ENCODE measurements around the gene NUP205.

The NUP205 gene

GRCh38 chr7:135550196-135550595, 7.5 kb upstream of the NUP205 start:
- Histone ChIP-seq H3F3A (ENCODE audit: insufficient read depth, low read length) (no peaks in the 10 kb centered on the region), H3K4me1 (ENCODE audit: low read length) (no peaks in the 10 kb centered on the region), H3K4me3 (ENCODE audit: low read length) (no peak overlapping the region), H3K27ac (ENCODE audit: low read length) (no peak overlapping the region), H3K36me3 (replicated peaks; ENCODE audit: insufficient read depth, low read length) (no peaks in the 10 kb centered on the region), H3K9ac (ENCODE audit: low read length) (no peak overlapping the region), H3K9me3 (replicated peaks; ENCODE audit: insufficient read depth, low read length) (no peaks in the 10 kb centered on the region), H2AFZ (ENCODE audit: low read length) (no peak overlapping the region), H3K4me2 (ENCODE audit: low read depth, low read length) (no peak overlapping the region), H3K27me3 (replicated peaks; ENCODE audit: insufficient read depth, low read length) (no peaks in the 10 kb centered on the region), H4K20me1 (ENCODE audit: insufficient read depth, low read length) (no peaks in the 10 kb centered on the region), H3K9me2 (replicated peaks; ENCODE audit: insufficient read depth, low read length) (no peaks in the 10 kb centered on the region), H3K79me2 (ENCODE audit: low read length) (no peaks in the 10 kb centered on the region)
- no peak for TF ChIP-seq EZH2phosphoT487 (IDR thresholded peaks at IDR 0.05; ENCODE audit: low read length)
- no peak for TF ChIP-seq CTCF (IDR thresholded peaks at IDR 0.05; ENCODE audit: low read length)
- TF ChIP-seq EZH2 (optimal IDR thresholded peaks at IDR 0.05; ENCODE audit: low read depth, low read length) = no peak
- DNase-seq = no peak

- TF ChIP-seq EZH2 (optimal IDR thresholded peaks at IDR 0.05; ENCODE audit: low read depth, low read length) (no peak), EZH2phosphoT487 (IDR thresholded peaks at IDR 0.05; ENCODE audit: low read length) (no peak), CTCF (IDR thresholded peaks at IDR 0.05; ENCODE audit: low read length) (no peak)
- no peaks in the 10 kb centered on the region for H3K36me3 ChIP-seq (replicated peaks; ENCODE audit: insufficient read depth, low read length)
- H3F3A ChIP-seq (ENCODE audit: insufficient read depth, low read length) = no peaks in the 10 kb centered on the region
- H3K9me3 ChIP-seq (replicated peaks; ENCODE audit: insufficient read depth, low read length) = no peaks in the 10 kb centered on the region
- H3K9ac ChIP-seq (ENCODE audit: low read length) = no peak overlapping the region
- no peaks in the 10 kb centered on the region for H3K79me2 ChIP-seq (ENCODE audit: low read length)
- H4K20me1 ChIP-seq (ENCODE audit: insufficient read depth, low read length) = no peaks in the 10 kb centered on the region
- no peaks in the 10 kb centered on the region for H3K9me2 ChIP-seq (replicated peaks; ENCODE audit: insufficient read depth, low read length)
- H3K4me3 ChIP-seq (ENCODE audit: low read length) = no peak overlapping the region
- H3K27ac ChIP-seq (ENCODE audit: low read length) = no peak overlapping the region
- H3K27me3 ChIP-seq (replicated peaks; ENCODE audit: insufficient read depth, low read length) = no peaks in the 10 kb centered on the region
- no peak for DNase-seq
- no peak overlapping the region for H3K4me2 ChIP-seq (ENCODE audit: low read depth, low read length)
- H3K4me1 ChIP-seq (ENCODE audit: low read length) = 0 out of 2 replicates have a peak, but pooled peaks cover 11% of the 10 kb centered on the region
- no peak overlapping the region for H2AFZ ChIP-seq (ENCODE audit: low read length)
Observed at GRCh38 chr7:135552148-135552547, 5.6 kb upstream of the NUP205 start.

- Histone ChIP-seq H3K9me2 (replicated peaks; ENCODE audit: insufficient read depth, low read length) (no peaks in the 10 kb centered on the region), H3K9ac (ENCODE audit: low read length) (no peak overlapping the region), H2AFZ (ENCODE audit: low read length) (no peak overlapping the region), H3K27me3 (replicated peaks; ENCODE audit: insufficient read depth, low read length) (no peaks in the 10 kb centered on the region), H3F3A (ENCODE audit: insufficient read depth, low read length) (peaks cover 6% of the 10 kb centered on the region), H3K4me1 (ENCODE audit: low read length) (0 out of 2 replicates have a peak, but pooled peaks cover 11% of the 10 kb centered on the region), H4K20me1 (ENCODE audit: insufficient read depth, low read length) (no peaks in the 10 kb centered on the region), H3K27ac (ENCODE audit: low read length) (no peak overlapping the region), H3K4me2 (ENCODE audit: low read depth, low read length) (no peak overlapping the region), H3K9me3 (replicated peaks; ENCODE audit: insufficient read depth, low read length) (no peaks in the 10 kb centered on the region), H3K36me3 (replicated peaks; ENCODE audit: insufficient read depth, low read length) (no peaks in the 10 kb centered on the region), H3K4me3 (ENCODE audit: low read length) (no peak overlapping the region), H3K79me2 (ENCODE audit: low read length) (peaks cover 7% of the 10 kb centered on the region)
- no peak for DNase-seq
- TF ChIP-seq CTCF (IDR thresholded peaks at IDR 0.05; ENCODE audit: low read length) (no peak), EZH2 (optimal IDR thresholded peaks at IDR 0.05; ENCODE audit: low read depth, low read length) (no peak), EZH2phosphoT487 (IDR thresholded peaks at IDR 0.05; ENCODE audit: low read length) (no peak)
Observed at GRCh38 chr7:135553346-135553745, 4.4 kb upstream of the NUP205 start.
